Stromal cell of bone marrow (primary cell): ENCODE data around the gene NHERF1.

ENCODE experiments used
- DNase-seq: peaks from one replicate; pipeline ENCODE4 v3.0.0-alpha.2; 2012; ENCODE audit warnings: low read depth

NHERF1 gene

DNA sequence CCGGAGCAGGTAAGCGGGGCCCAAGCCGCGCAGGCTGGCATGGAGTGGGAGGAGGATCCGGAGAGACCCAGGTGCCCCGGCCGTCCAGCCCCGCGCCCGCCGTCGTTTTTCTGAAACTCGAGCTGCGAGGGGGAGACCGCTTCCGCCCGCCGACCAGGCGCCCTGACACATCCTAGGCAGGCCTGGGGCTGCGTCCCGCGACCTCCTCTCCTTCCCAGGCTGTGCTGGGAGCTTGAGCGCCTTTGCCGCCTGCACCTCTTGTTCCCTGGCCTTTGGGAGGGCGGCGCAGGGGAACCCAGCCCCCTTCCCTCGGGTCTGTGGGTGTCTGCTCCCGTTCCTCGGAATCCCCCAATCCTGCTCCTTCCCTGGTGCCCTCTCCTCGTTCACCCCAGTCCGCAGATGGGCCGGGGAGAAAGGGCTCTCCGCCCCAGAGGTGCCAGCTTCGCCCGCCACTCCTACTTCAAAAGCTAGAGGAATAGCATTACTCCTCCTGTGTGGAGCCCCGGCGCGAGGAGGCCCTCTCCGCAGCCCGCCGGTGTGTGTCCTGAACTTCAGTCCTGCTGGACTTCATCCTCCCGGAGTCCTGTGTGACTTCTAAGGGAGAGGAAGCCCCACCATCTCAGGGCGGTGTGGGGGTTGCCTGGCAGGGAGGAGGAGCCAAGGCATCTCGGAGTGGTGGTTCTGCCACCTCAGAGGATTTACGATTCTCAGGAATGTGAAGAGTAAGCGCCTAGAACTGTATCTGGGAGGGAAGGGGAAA, 1.0 kb downstream of the NHERF1 start:
- no peak for DNase-seq

DNA sequence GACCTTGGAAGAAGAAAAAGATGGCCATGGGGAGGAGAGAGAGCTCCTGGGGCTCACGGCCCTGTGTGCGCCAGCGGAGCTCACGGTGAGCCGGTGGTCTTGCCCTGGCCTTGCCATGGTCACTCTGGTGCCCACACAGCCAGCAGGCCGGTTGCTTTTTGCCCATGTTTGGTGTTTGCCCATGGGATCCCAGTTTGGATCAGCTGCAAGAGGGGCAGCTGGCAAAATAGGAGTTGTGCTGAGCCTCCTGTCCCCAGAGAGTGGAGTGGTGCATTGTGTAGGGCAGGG, 1.6 kb downstream of the NHERF1 start:
- no peak for DNase-seq

DNA sequence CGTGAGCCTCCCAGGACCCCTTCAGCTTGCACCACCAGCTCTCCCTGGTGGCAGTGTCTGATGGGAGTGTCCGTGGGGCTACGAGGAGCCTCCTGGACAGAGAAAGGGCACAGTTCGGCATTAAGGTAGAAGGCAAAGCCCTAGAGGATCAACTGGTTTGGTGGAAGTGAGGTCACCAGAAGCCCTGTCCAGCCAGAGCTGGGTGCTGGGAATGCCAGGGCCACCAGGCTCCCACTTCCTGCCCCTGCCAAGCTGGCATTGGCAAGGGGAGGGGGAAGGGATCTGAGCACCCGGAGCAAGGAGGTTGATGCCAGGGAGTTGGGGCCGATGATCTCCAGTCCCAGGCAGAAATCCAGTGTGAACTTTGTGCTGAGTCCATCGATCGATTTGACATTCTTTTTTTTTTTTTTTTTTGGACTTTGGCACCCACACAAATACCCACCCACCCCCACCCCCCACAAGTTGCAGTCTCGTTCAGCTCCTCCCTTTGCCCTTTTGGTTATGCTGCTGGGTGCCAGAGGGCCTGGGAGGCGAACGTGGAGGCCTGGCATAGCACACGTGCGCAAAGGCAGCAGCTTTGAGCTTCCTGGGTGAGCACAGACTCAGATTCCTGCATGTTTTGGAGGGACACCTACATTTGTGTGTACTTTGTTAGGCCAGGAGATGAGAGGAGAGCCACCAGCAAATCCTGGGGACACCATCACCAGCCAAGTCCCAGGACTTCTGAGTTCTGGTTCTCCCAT, 2.1 kb downstream of the NHERF1 start:
- DNase-seq = no peak

- no peak for DNase-seq
These were observed 4.0 kb downstream of the NHERF1 start for GRCh38 chr17:74752415-74752814.

DNA sequence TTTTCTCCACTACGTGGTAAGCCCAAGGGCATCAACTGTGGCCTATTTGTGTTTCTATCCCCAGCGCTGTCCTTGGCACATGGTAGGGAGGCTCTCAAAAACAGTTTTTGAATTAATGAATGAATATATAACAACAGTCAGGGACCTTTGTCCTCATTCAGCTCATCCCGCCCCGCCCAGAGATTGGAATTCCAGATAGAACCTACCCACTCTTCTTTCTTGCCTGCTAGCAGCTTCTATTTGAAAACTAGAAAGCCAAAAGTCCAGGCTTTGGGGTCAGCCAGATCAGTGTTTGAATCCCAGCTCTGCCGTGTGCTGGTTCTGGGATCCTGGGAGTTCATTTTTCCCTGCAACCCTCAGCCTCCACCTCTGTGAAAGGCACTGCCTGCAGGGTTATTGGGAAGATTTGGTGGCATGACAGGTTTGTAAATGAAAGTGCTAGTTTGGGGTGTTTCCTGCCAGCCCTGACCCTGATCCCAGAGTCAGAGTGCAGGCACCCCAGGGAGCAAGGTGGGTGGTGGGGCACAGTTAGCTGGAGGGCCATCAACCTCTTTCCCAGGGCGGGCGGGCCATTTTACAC, 4.5 kb downstream of the NHERF1 start:
- DNase-seq = no peak

DNA sequence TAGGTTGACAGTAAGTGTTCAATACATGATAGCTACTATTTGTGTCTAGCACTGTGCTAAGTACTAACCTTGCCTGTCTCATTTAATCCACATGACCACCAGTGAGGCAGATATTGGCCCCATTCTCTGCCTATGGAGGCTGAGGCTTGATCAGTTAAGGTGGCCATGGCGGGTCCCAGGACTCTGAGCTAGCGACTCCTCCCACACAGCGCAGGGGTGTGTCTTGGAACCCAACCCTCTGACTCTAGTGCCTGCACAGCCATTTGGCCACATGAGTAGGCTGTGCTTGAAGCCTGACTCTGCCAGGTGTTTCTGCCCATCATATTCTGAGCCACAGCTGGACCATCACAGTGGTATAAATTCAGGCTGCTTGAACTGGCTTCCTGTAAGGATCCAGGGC, 6.4 kb downstream of the NHERF1 start:
- DNase-seq = no peak

DNA sequence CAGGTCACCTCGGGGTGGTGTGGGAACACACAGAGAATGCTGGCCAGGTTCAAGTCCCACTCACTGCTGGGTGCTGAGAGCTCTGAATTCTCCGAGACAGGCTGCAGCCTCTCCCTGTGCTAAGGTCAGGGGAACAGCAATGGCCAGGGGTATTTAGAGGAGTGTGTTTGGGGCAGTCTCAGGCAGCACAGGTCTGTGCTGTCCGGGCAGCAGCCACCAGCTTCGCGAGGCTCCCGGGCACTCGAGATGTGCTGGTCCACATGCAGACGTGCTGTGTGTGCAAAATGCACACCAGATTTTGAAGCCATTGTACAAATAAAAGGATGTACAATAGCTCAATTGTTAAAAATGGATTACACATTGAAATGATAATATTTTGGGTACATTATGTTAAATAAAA, 7.1 kb downstream of the NHERF1 start:
- DNase-seq = no peak

DNA sequence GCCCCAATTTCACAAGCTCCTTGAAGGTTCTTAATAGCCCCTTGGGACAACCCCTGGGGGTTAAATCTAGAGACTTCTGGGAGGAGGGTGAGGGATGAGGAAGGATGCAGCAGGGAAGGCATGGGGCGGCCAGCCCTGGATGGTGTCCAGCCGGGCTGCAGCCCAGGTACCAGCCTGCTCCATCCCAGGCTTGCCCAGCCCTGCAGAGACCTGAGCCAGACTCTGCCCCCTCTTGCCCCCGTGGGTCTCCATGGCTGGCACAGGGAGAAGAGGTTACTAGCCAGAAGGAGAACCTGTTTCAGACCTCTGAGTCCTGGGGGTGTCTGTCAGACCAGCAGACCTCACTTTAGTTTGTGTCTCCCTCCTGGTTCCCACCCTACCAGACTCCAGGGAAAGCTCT, 8.5 kb downstream of the NHERF1 start:
- no peak for DNase-seq

DNA sequence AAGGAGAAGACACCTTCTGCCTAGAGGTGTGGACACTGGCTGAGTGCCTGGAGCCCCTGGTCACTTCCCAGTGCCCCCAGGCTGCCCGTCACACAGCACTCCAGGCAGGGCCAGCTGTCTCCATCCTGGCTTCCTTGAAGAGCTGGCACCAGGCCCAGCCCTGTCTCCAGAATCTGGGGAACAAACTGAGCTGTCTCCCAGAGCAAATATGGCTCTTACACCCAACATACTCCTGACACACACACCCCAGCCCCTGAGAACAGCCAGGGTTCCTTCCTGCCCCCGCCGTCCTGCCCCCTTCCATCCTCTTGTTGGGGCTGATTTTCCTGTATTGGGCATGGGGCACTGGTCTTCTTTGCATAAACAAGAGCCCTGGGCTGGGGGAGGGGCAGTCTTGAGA, 9.1 kb downstream of the NHERF1 start:
- no peak for DNase-seq

- DNase-seq = no peak
These were observed 9.8 kb downstream of the NHERF1 start for GRCh38 chr17:74757931-74758847.

- DNase-seq = no peak
These were observed 10.4 kb downstream of the NHERF1 start for GRCh38 chr17:74758848-74759168.

DNA sequence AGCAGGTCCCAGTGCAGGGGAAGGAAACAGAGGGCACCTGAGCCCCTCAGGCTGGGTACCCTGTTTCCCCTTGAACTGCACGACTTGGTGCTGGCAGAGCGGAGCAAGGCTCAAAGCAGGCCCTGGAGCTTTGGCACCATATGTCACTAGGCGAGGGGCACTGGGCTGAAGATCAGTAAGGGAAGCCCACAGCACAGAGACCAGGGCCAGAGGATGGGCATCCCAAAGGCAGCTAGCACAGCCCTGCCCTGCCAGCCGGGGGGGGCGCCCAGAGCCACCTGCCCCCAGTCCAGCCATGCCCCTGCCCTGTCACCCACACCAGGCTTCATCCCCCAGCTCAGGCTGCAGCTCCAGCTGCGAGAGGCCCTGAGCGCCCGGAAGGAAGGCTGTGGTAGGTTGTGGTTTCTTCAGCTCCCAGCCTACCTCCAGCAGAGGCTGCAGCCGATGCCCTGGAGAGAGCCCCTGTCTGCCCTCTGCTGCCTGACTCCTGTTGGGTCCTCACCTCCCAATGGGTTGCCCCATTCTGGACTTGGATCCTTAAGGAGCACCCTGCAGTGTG, 10.9 kb downstream of the NHERF1 start:
- no peak for DNase-seq

DNA sequence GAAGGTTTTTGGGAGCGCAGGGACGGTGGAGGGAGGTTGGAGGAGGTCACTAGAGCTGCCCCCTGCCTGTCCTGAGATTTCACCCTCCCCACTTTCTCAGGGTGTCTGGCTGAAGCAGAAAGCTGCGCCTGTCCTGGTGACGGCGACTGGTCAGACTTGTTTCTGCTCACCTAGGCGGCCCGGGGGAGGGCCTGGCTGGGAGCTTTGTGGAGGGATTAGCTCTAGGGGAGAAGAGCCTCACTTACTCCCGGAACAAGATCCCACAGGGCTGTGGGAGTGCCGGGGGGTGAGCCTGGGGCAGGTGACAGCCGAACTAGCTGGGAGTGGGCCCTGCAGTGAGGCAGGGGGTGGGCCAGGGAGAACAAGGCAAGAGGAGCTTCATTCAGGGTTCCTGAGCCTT, 11.5 kb downstream of the NHERF1 start:
- no peak for DNase-seq

DNA sequence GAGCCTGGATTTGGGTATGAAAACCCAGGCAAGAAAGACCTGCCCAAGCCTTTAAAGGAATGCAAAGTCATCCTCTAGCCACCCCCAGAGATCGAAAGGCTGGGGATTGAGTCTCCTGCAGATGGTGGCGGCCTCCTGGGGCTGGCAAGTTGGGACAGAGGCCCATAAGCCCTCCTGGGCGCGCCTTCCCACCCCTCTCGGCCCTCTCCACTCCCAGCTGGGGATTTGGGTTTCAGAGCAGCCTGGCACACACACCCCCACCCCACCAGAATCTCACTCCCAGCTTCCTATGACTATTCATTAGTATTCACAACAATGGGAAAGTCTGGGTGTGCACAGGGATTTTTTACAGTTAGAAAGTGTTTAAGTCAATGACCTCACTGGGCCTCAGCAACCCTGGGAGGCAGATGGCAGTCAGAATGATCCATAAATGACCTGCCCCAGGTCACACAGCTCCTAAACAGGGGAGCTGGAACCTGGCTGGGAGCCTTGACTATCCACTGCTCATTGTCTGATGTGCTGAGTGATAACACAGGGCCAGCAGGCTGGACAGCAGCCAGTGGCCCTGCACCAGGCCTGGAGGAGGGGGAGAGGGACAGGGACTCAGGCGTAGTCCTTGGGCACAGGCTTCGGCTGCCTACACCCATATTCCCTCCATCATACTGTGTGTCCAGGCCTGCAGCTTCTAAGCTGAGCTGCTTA, 12.1 kb downstream of the NHERF1 start:
- no peak for DNase-seq

DNA sequence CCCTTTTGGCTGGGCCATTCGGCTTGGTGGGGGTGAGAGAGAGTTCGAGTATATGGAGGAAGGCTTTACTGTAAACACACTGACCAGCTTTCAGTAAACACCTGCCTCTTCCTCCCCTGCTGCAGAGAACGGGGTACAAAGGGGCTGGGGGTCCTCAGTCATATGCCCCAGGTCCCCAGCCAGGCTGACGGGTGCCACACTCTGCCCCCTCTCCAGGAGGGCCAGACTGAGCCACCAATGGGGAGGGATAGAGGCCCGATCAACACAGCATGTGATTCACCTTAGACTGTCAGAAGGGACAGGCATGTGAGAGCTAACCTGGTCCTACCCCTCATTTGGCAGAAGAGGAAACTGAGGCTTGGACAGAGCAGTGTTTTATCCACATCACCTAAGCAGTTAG, 13.0 kb downstream of the NHERF1 start:
- DNase-seq = no peak

DNA sequence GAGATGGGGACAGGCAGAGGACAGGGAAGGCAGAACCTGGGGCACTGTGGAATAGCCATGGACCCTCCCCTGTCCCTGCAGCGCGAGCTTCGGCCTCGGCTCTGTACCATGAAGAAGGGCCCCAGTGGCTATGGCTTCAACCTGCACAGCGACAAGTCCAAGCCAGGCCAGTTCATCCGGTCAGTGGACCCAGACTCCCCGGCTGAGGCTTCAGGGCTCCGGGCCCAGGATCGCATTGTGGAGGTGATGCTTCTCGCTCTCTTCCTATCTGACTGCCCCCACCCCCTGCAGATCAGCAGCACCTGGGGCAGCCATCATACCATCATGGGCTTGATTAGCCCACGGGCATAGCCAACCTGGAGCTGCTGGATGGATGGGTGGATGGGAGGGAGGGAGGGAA, 13.5 kb downstream of the NHERF1 start:
- no peak for DNase-seq

- no peak for DNase-seq
These were observed 15.3 kb downstream of the NHERF1 start for GRCh38 chr17:74763565-74764387.

DNA sequence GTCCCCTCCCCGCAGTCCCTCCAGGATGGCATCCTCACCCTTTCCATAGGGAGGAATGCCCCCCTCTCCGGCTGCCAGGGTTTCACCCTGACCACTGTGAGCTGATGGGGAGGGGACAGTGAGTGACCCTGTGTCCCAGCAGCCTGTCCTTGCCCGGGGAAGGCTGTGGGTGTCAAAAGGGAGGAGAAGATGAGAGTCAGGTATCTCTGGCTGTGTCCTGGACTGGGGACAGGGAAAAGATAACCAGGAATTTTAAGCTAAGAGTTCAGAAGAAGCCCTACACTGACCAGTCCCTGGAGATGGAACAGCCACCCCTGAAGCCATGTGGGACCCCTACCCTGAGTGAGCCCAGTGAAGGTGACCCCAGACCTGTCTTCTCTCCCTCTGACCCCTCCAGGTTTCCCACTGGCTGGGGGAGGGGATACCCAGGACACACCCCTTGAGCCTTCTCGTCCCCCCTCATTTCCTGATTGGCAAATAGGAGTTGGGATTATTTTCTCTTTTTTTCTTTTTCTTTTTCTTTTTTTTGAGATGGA, 16.4 kb downstream of the NHERF1 start:
- DNase-seq = no peak

DNA sequence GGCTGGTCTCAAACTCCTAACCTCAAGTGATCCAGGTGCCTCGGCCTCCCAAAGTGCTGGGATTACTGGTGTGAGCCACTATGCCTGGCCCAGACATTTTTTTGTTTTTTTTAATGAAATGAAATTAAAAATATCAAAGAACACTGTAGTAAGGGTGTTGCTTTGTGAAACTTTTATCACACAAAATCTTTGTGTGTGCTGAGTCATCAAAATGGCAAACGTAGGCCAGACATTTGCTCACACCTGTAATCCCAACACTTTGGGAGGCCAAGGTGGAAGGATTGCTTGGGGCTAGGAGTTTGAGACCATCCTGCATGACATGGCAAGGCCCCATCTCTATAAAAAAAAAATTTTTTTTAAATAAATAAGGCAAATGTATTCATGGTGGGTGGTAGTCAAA, 18.0 kb downstream of the NHERF1 start:
- no peak for DNase-seq

DNA sequence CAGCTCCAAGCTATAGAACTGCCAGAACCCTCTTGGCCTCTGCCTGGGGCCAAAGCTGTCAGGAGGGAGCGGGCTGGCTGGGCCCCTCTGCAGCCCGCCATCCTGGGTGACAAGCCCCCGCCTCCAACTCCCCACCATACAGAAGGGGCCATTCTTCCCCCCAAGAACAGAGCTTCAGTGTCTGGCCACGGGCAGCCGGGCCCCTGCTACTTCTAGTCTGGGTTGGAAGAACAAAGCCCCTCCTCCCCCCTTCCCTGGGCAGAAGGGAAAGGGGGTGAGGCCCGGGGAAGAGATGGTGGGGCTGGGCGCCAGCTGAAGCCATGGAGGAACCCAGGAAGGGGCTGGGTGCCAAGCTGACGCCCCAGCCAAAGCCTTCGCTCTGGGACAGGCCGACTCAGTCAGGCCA, 18.7 kb downstream of the NHERF1 start:
- DNase-seq = no peak
